HepG2 (cell line): ENCODE results near the gene APOL2. TPM values are rescaled to one million over a fixed set of nuclear protein-coding genes. Genes with fewer than 3 reads are reported as not detected.

Source experiments
- ATAC-seq: fragments of 200-7000 bp; cut with Tn5 transposase; 3 replicates; pipeline ENCODE4 v1.9.1; 2020; ENCODE audit warnings: mild to moderate bottlenecking, moderate library complexity
- BruUV-seq: library from RNA; stranded (reverse); fragments of 400-500 nt; replicated peaks from 2 replicates; lab custom pipeline; 2021; lab: Mats Ljungman, UMichigan
- CTCF ChIA-PET: fragments of 300-600 bp; formaldehyde crosslinking; extraction: SDS; loops from one replicate; lab custom pipeline; 2021; ENCODE audit warnings: low total read pairs, inconsistent platforms, low intra/inter-chr PET ratio; lab: Yijun Ruan, JAX
- POLR2A ChIA-PET: fragments of 350-600 bp; sonication (Branson Sonifier 250); formaldehyde crosslinking; loops from one replicate; lab custom pipeline; 2020; ENCODE audit warnings: antibody characterized with exemption, inconsistent platforms; lab: Yijun Ruan, JAX
- DNase-seq: peaks from one replicate; pipeline ENCODE4 v3.0.0-alpha.2; 2015; ENCODE audit warnings: low spot score
- FAIRE-seq: peaks from 3 replicates; lab custom pipeline; 2011; peaks lifted over from hg19 to GRCh38; lab: Jason Lieb, UNC
- H2AFZ ChIP-seq: one replicate; pipeline ENCODE4 v1.6.1; 2011; ENCODE audit warnings: low read length, inconsistent platforms
- H3K27ac ChIP-seq: fragments of 300-600 bp; 3 replicates; pipeline ENCODE4 v1.8.0; 2011; ENCODE audit warnings: mixed run types, mild to moderate bottlenecking, mixed read lengths, low read length, inconsistent platforms; ENCODE audit not compliant: insufficient read depth; ENCODE audit errors: extremely low read length
- H3K27me3 ChIP-seq, 2 experiments: fragments of 200-600 bp in 1 of 2; 2 replicates in 1 of 2; 3 replicates in 1 of 2; pipeline versions ENCODE4 v1.6.0 to v1.8.0; 2011; ENCODE audit warnings: low read length in 2 of 2, mild to moderate bottlenecking in 2 of 2, moderate library complexity in 2 of 2, inconsistent platforms in 1 of 2; ENCODE audit not compliant: insufficient read depth in 2 of 2, control insufficient read depth in 1 of 2
- H3K36me3 ChIP-seq, 2 experiments: fragments of 200-600 bp in 1 of 2; replicated peaks in 1 of 2; 2 replicates in 1 of 2; 3 replicates in 1 of 2; pipeline versions ENCODE4 v1.5.1 to v1.8.0; 2011; ENCODE audit warnings: low read length in 2 of 2, inconsistent platforms in 1 of 2; ENCODE audit not compliant: insufficient read depth in 2 of 2, control insufficient read depth in 1 of 2
- H3K4me1 ChIP-seq: 2 replicates; pipeline ENCODE4 v1.5.1; 2012; ENCODE audit warnings: low read length, inconsistent platforms; ENCODE audit not compliant: insufficient read depth
- H3K4me2 ChIP-seq: 2 replicates; pipeline ENCODE4 v1.6.0; 2011; ENCODE audit warnings: low read depth, low read length, inconsistent platforms
- H3K4me3 ChIP-seq, 3 experiments: fragments of 200-600 bp in 1 of 3; sonication (generic), shearing (Covaris generic) in 1 of 3; replicated peaks in 1 of 3; 2 replicates each; pipeline ENCODE4 v1.5.1; 2011 to 2016; ENCODE audit warnings: low read length in 3 of 3, inconsistent platforms in 2 of 3, low read depth in 2 of 3, mild to moderate bottlenecking in 2 of 3, control low read depth in 1 of 3, mixed read lengths in 1 of 3; ENCODE audit not compliant: insufficient read depth in 1 of 3
- H3K79me2 ChIP-seq: one replicate; pipeline ENCODE4 v1.6.1; 2011; ENCODE audit warnings: low read length, inconsistent platforms; ENCODE audit not compliant: insufficient read depth
- H3K9ac ChIP-seq: 2 replicates; pipeline ENCODE4 v1.6.0; 2011; ENCODE audit warnings: mild to moderate bottlenecking, low read depth, low read length, inconsistent platforms; ENCODE audit not compliant: insufficient read depth
- H3K9me3 ChIP-seq: 2 replicates; pipeline ENCODE4 v1.5.1; 2012; ENCODE audit warnings: mild to moderate bottlenecking, low read length
- H4K20me1 ChIP-seq: 2 replicates; pipeline ENCODE4 v1.6.0; 2011; ENCODE audit warnings: inconsistent platforms, mild to moderate bottlenecking, low read length, moderate library complexity; ENCODE audit not compliant: insufficient read depth
- KLF6 ChIP-seq: IDR thresholded peaks from 2 replicates; pipeline ENCODE4 v1.8.0; 2016; ENCODE audit warnings: missing biosample characterization, missing genetic modification reagents
- MAFG ChIP-seq: sonication (generic); formaldehyde crosslinking; IDR thresholded peaks from 2 replicates; pipeline ENCODE4 v1.5.1; 2020; ENCODE audit warnings: mild to moderate bottlenecking, missing genetic modification reagents
- POGZ ChIP-seq: sonication (generic); formaldehyde crosslinking; IDR thresholded peaks from 2 replicates; pipeline ENCODE4 v1.4.0; 2020; ENCODE audit warnings: mild to moderate bottlenecking, missing genetic modification reagents
- RAD21 ChIP-seq: fragments of 450-650 bp; formaldehyde crosslinking; IDR thresholded peaks from 2 replicates; pipeline ENCODE4 v1.5.0; 2020; ENCODE audit warnings: mild to moderate bottlenecking
- SAP130 ChIP-seq: IDR thresholded peaks from 2 replicates; pipeline ENCODE4 v1.6.1; 2016; ENCODE audit warnings: low read depth
- TBX2 ChIP-seq: sonication (generic); formaldehyde crosslinking; IDR thresholded peaks from 2 replicates; pipeline ENCODE4 v1.5.0; 2020; ENCODE audit warnings: missing genetic modification reagents, mild to moderate bottlenecking, borderline replicate concordance
- ZBTB38 ChIP-seq: sonication (generic); formaldehyde crosslinking; IDR thresholded peaks from 2 replicates; pipeline ENCODE4 v1.5.1; 2020; ENCODE audit warnings: mild to moderate bottlenecking, missing genetic modification reagents
- ZNF12 ChIP-seq: sonication (generic); formaldehyde crosslinking; IDR thresholded peaks from 2 replicates; pipeline ENCODE4 v1.5.0; 2020; ENCODE audit warnings: missing genetic modification reagents
- ZNF124 ChIP-seq: sonication (generic); formaldehyde crosslinking; IDR thresholded peaks from 2 replicates; pipeline ENCODE4 v1.4.0; 2020; ENCODE audit warnings: missing genetic modification reagents
- ZNF234 ChIP-seq: sonication (generic); formaldehyde crosslinking; conservative IDR thresholded peaks from 2 replicates; pipeline ENCODE4 v1.5.1; 2020; ENCODE audit warnings: mild to moderate bottlenecking, missing genetic modification reagents
- WGBS: methylation state at CpG from one replicate; pipeline ENCODE4 v1.1.6; 2017; ENCODE audit warnings: low lambda C conversion rate; 5-methylcytosine and 5-hydroxymethylcytosine counted together
- in situ Hi-C: cut with HindIII; loops from 2 replicates; pipeline ENCODE4 v1.10.0; 2017; ENCODE audit warnings: low pct_unique_long_range_greater_than_20kb; ENCODE audit not compliant: extremely low pct_ligation_motif_present
- intact Hi-C: fragments of 100-400 bp; cut with micrococcal nuclease; formaldehyde crosslinking; loops from one replicate; pipeline ENCODE4 v1.10.0; 2022; ENCODE audit not compliant: unreplicated experiment
- polyA plus RNA-seq, 8 experiments: library from polyadenylated mRNA; depleted of rRNA in 3 of 8; stranded (reverse) in 7 of 8; unstranded in 1 of 8; fragments of >200 nt; fragmentation: Illumina TruSeq in 4 of 8; extraction: Trizol in 4 of 8; gene quantifications; 2 replicates each; pipeline versions ENCODE4 v1.2.1 to v1.2.3, GENCODE V29; 2011 to 2016; ENCODE audit warnings: low read depth in 4 of 8, missing spikeins in 1 of 8, mixed read lengths in 1 of 8; ENCODE audit not compliant: insufficient read depth in 1 of 8
- total RNA-seq, 5 experiments: library from RNA; depleted of rRNA; stranded (reverse); fragments of >200 nt; fragmentation: Illumina TruSeq; extraction: Trizol; gene quantifications; 2 replicates each; pipeline ENCODE4 v1.2.3, GENCODE V29; 2016; ENCODE audit warnings: low read depth in 1 of 5
- TF ChIP-seq, protein P1 (sequence below): fragments of 450-650 bp; IDR thresholded peaks from 2 replicates; pipeline ENCODE4 v1.6.1; 2016
- TF ChIP-seq, protein P2 (sequence below): sonication (generic); formaldehyde crosslinking; IDR thresholded peaks from 2 replicates; pipeline ENCODE4 v1.9.0; 2021; ENCODE audit warnings: mild to moderate bottlenecking, missing genetic modification reagents
- TF ChIP-seq, protein P3 (sequence below): IDR thresholded peaks from 2 replicates; pipeline ENCODE4 v1.6.1; 2016; ENCODE audit warnings: low read depth, borderline replicate concordance

APOL2 gene
- total and polyA plus RNA-seq, 2 of the 13 experiments (the other 11 are each of a cell fraction or from before 2014, with no cell fraction given) = 28.7 to 51.2 TPM

DNA sequence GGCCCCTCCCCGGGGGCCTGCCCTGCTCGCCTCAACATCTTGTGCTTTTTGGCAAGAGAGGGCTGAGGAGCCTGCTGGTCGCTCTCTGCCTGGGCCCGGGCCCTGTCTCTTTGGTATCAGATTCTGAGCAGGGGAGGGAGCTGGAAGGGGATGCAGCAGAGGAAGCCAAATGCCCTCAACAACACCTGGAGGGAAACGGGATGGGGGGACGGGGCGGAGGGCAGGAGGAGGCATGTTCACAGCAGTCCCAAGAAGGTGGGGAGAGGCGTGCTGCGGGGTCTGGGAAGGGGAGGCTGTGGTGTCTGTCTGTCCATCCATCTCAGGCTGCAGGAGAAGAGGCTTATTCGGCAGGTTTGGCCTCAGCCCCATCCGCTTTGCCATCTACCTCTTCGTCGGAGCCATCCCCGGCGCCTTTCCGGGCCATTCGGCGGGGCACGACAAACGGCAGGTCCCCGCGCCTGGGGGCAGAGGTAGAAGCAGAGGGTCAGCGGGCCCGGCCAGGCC lies 43.1 kb upstream of the APOL2 start:
- H3K4me1 ChIP-seq = peaks cover 32% of the 10 kb centered on the region
- H3K27me3 ChIP-seq = no peaks in the 10 kb centered on the region
- no peaks in the 10 kb centered on the region for H3K9me3 ChIP-seq
- intact Hi-C loops = no loop called here
- no TSS peak for BruUV-seq
- no peaks in the 10 kb centered on the region for H3K79me2 ChIP-seq
- H4K20me1 ChIP-seq = no peaks in the 10 kb centered on the region
- ChIA-PET POLR2A (no interaction called here), CTCF (no interaction called here)
- ATAC-seq (no peak), DNase-seq (no peak), FAIRE-seq (no peak)
- H3K4me3 ChIP-seq = no peak overlapping the region
- H3K9ac ChIP-seq = no peak overlapping the region
- TF ChIP-seq TBX2 (CRISPR knock-in tag) = no peak
- TF ChIP-seq ZNF12 (CRISPR knock-in tag) = no peak
- TF ChIP-seq, protein P1, sequence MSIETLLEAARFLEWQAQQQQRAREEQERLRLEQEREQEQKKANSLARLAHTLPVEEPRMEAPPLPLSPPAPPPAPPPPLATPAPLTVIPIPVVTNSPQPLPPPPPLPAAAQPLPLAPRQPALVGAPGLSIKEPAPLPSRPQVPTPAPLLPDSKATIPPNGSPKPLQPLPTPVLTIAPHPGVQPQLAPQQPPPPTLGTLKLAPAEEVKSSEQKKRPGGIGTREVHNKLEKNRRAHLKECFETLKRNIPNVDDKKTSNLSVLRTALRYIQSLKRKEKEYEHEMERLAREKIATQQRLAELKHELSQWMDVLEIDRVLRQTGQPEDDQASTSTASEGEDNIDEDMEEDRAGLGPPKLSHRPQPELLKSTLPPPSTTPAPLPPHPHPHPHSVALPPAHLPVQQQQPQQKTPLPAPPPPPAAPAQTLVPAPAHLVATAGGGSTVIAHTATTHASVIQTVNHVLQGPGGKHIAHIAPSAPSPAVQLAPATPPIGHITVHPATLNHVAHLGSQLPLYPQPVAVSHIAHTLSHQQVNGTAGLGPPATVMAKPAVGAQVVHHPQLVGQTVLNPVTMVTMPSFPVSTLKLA = no peak
- TF ChIP-seq KLF6 (CRISPR knock-in tag) = no peak
- TF ChIP-seq, protein P2, sequence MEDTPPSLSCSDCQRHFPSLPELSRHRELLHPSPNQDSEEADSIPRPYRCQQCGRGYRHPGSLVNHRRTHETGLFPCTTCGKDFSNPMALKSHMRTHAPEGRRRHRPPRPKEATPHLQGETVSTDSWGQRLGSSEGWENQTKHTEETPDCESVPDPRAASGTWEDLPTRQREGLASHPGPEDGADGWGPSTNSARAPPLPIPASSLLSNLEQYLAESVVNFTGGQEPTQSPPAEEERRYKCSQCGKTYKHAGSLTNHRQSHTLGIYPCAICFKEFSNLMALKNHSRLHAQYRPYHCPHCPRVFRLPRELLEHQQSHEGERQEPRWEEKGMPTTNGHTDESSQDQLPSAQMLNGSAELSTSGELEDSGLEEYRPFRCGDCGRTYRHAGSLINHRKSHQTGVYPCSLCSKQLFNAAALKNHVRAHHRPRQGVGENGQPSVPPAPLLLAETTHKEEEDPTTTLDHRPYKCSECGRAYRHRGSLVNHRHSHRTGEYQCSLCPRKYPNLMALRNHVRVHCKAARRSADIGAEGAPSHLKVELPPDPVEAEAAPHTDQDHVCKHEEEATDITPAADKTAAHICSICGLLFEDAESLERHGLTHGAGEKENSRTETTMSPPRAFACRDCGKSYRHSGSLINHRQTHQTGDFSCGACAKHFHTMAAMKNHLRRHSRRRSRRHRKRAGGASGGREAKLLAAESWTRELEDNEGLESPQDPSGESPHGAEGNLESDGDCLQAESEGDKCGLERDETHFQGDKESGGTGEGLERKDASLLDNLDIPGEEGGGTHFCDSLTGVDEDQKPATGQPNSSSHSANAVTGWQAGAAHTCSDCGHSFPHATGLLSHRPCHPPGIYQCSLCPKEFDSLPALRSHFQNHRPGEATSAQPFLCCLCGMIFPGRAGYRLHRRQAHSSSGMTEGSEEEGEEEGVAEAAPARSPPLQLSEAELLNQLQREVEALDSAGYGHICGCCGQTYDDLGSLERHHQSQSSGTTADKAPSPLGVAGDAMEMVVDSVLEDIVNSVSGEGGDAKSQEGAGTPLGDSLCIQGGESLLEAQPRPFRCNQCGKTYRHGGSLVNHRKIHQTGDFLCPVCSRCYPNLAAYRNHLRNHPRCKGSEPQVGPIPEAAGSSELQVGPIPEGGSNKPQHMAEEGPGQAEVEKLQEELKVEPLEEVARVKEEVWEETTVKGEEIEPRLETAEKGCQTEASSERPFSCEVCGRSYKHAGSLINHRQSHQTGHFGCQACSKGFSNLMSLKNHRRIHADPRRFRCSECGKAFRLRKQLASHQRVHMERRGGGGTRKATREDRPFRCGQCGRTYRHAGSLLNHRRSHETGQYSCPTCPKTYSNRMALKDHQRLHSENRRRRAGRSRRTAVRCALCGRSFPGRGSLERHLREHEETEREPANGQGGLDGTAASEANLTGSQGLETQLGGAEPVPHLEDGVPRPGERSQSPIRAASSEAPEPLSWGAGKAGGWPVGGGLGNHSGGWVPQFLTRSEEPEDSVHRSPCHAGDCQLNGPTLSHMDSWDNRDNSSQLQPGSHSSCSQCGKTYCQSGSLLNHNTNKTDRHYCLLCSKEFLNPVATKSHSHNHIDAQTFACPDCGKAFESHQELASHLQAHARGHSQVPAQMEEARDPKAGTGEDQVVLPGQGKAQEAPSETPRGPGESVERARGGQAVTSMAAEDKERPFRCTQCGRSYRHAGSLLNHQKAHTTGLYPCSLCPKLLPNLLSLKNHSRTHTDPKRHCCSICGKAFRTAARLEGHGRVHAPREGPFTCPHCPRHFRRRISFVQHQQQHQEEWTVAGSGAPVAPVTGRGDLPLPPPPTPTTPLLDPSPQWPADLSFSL (CRISPR knock-in tag) = no peak
- TF ChIP-seq SAP130 = no peak
- no peak for TF ChIP-seq MAFG (CRISPR knock-in tag)
- no peak for TF ChIP-seq ZNF124 (CRISPR knock-in tag)
- TF ChIP-seq RAD21 (CRISPR knock-in tag) = no peak
- TF ChIP-seq POGZ (CRISPR knock-in tag) = no peak
- no peak for TF ChIP-seq ZNF234 (CRISPR knock-in tag)
- TF ChIP-seq ZBTB38 (CRISPR knock-in tag) = no peak
- TF ChIP-seq, protein P3, sequence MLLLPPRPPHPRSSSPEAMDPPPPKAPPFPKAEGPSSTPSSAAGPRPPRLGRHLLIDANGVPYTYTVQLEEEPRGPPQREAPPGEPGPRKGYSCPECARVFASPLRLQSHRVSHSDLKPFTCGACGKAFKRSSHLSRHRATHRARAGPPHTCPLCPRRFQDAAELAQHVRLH (CRISPR knock-in tag) = no peak
- H3K4me2 ChIP-seq = no peak overlapping the region
- H3K36me3 ChIP-seq = peaks cover 28 to 46% of the 10 kb centered on the region in 2 experiments
- H2AFZ ChIP-seq = no peak overlapping the region
- 98% methylated on average over 24 of the region's 24 CpGs for WGBS
- H3K27ac ChIP-seq = no peak overlapping the region
- in situ Hi-C loops = loop anchor here (10.0 kb wide), 1 partner anchor 48 kb away; the partner anchor contains the start of gene APOL2
